ENCODE data around the gene TDRD9.
A peak's percentile ranks its signal among the peaks of the same experiment; 100 is the strongest.

The TDRD9 gene, protein sequence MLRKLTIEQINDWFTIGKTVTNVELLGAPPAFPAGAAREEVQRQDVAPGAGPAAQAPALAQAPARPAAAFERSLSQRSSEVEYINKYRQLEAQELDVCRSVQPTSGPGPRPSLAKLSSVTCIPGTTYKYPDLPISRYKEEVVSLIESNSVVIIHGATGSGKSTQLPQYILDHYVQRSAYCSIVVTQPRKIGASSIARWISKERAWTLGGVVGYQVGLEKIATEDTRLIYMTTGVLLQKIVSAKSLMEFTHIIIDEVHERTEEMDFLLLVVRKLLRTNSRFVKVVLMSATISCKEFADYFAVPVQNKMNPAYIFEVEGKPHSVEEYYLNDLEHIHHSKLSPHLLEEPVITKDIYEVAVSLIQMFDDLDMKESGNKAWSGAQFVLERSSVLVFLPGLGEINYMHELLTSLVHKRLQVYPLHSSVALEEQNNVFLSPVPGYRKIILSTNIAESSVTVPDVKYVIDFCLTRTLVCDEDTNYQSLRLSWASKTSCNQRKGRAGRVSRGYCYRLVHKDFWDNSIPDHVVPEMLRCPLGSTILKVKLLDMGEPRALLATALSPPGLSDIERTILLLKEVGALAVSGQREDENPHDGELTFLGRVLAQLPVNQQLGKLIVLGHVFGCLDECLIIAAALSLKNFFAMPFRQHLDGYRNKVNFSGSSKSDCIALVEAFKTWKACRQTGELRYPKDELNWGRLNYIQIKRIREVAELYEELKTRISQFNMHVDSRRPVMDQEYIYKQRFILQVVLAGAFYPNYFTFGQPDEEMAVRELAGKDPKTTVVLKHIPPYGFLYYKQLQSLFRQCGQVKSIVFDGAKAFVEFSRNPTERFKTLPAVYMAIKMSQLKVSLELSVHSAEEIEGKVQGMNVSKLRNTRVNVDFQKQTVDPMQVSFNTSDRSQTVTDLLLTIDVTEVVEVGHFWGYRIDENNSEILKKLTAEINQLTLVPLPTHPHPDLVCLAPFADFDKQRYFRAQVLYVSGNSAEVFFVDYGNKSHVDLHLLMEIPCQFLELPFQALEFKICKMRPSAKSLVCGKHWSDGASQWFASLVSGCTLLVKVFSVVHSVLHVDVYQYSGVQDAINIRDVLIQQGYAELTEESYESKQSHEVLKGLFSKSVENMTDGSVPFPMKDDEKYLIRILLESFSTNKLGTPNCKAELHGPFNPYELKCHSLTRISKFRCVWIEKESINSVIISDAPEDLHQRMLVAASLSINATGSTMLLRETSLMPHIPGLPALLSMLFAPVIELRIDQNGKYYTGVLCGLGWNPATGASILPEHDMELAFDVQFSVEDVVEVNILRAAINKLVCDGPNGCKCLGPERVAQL (N-terminal part only)

DNA sequence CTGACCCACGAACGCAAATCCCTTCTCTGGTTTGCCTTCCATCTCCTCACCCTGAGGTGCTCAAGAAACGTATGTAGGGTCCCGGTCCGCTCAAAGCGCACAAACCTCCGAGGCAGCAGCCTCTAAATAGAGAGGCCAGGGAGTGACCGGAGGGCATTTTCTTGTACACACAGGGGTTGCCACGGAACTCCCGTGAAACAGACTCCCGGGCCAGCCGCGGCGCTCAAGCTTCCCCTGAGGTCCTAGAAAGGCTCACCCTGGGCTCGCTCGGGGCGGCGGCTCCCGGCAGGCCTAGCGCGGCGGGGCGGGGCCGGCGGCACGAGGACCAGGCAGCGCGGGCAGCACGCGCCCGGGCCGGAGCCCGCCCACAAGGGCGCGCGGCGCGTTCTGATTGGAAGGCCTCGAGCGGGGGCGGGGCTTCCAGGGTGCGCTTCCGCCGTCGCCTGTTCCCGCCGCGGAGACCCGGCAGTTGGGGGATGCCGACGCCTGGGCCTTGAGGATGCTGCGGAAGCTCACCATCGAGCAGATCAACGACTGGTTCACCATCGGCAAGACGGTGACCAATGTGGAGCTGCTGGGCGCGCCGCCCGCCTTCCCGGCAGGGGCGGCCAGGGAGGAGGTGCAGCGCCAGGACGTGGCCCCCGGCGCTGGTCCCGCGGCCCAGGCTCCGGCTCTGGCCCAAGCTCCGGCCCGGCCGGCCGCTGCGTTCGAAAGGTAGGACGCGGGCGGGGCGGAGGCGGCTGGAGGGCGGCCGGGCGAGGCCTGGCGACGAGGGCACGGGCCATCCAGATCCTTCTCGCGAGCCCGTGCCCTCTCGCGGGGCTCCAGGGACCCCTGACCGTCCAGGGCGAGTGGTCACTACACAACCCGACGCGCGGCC is at the start of gene TDRD9:
TDRD9 (plus strand) TSS at position 446 of the 880 bp plus-strand sequence; CDS start at position 500, 54 bp downstream.
- no peak for DNase-seq (ENCODE audit: low read depth, low spot score)
- no peaks in the 10 kb centered on the region for H3K9me3 ChIP-seq (ENCODE audit: low read depth, low read length)
- TF ChIP-seq FOXP2 (optimal IDR thresholded peaks at IDR 0.05; ENCODE audit: control extremely low read depth, extremely low read length, insufficient read depth): no peak
- TF ChIP-seq EZH2 (IDR thresholded peaks at IDR 0.05): no peak
- TF ChIP-seq POLR2AphosphoS5 (IDR thresholded peaks at IDR 0.05; ENCODE audit: borderline replicate concordance, low read depth, low read length): no peak
- H3K27ac ChIP-seq: no peak within 1 kb of the TSS
- no peak within 1 kb of the TSS for H3K4me3 ChIP-seq
- no peaks in the 10 kb centered on the region for H3K36me3 ChIP-seq (ENCODE audit: insufficient read depth, low read length)
- H3K9ac ChIP-seq (ENCODE audit: insufficient read length): no peak within 1 kb of the TSS

DNA sequence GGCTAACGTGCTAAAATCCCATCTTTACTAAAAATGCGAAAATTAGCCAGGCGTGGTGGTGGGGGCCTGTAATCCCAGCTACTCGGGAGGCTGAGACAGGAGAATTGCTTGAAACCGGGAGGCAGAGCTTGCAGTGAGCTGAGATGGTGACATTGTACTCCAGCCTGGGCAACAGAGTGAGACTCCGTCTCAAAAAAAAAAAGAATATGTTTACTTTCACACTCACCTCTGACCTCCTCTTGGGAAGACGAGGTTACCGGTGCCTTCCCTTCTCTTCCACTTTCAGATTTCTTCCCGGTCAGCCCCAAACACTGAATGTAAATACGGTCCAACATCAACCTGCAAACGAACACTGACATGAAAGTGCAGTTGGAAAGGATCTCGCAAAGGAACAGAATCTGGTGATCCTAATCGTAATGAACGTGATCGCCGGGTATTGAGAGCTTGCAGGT is 49.1 kb upstream of the TDRD9 start:
- no peak for TF ChIP-seq EZH2 (IDR thresholded peaks at IDR 0.05)
- TF ChIP-seq POLR2AphosphoS5 (IDR thresholded peaks at IDR 0.05; ENCODE audit: borderline replicate concordance, low read depth, low read length): no peak
- TF ChIP-seq FOXP2 (optimal IDR thresholded peaks at IDR 0.05; ENCODE audit: control extremely low read depth, extremely low read length, insufficient read depth): no peak
- no peak overlapping the region for H3K27ac ChIP-seq

DNA sequence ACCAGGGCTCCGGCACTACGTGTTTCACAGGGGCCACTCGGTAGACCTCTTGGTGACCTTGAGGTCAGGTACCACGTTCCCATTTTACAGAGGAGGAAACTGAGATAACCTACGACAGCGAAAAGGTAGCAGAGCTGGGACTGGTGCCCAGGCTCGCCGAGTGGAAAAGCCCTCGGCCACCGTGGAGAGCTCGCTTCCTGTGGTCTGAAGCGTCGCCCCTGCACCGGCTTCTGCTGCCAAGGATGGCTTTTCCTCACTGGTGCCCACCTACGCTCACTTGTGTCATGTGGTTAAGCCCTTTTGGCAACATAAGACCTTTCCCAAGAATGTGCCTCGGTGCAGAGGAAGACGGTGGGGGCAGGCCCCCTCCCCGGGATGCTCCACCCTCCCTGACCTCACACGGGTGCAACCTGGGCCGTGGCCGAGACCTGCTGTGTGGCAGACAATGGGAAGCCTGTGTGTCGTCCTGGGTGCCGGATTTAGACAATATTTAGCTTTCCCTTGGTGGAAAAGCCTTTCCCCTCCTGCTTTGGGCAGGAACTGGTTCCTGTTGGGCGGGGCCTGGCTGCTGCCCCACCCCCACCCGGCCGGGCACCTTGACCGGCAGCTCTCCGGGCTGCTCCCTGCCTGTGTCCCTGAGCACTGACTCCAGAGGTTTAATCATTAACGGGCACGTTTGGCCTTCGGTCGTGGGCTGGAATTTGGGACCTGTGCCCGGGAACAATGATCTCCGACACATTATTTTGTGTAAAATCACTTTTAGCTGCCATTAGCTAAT is 48.5 kb upstream of the TDRD9 start:
- DNase-seq (ENCODE audit: low read depth, low spot score): no peak
- H3K9ac ChIP-seq (ENCODE audit: insufficient read length): peak overlapping the region; percentile 39
- no peaks in the 10 kb centered on the region for H3K9me3 ChIP-seq (ENCODE audit: low read depth, low read length)

More for the DNA sequence above, 49.1 kb upstream of the TDRD9 start:
- no peak overlapping the region for H3K4me3 ChIP-seq
- no peak for DNase-seq (ENCODE audit: low read depth, low spot score)
- no peaks in the 10 kb centered on the region for H3K9me3 ChIP-seq (ENCODE audit: low read depth, low read length)
- no peak overlapping the region for H3K9ac ChIP-seq (ENCODE audit: insufficient read length)
- no peaks in the 10 kb centered on the region for H3K36me3 ChIP-seq (ENCODE audit: insufficient read depth, low read length)

DNA sequence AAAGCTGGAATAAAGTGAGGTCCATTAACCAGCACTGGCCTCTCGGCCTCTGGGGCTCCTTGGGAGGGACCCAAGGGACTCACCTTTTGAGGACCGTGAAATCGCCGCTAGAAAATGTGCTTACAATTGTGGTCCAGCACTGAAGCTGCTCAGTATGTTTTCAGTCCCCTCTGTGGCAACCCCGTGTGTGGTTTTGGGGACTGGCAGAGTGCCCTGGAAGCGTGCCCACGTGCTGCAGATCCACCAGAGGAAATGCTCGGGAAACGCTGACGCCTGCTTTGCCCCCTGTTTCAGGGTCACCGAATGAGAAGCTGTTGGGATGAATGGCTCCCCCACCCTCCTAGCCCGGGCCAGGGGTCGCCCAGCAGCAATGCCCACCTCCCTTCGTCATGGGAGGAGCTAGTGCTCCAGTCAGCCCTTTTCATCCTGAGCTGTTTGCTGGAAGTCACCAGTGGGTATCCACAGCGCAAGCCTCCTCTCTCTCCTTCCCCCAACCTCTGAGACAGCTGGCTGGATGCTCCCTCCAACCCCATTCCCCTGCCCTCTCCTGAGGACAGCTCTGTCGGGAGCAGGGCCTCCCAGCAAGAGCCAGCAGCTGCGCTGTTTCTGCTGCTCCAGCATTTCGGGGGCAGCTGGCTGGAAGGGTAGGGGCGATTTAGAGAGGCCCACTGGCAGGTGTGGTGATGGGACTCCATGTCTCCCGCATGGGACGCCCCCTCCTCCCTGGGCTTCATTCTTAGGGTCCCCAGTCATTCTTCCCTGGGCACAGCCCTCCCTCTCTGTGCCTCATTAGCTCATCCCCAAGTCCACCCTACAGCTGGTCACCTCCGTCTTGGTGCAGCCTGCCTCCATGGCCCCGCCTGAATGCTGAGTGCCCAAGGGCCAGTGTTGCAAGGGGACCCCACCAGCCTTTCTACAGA is 47.6 kb upstream of the TDRD9 start:
- Histone ChIP-seq H3K9ac (ENCODE audit: insufficient read length) (peak overlapping the region; percentile 39), H3K4me3 (peak overlapping the region; percentile 47), H3K27ac (peak overlapping the region; percentile 53; the same call in 1 of the 2 replicates), H3K36me3 (ENCODE audit: insufficient read depth, low read length) (no peaks in the 10 kb centered on the region), H3K9me3 (ENCODE audit: low read depth, low read length) (no peaks in the 10 kb centered on the region)
- DNase-seq (ENCODE audit: low read depth, low spot score): no peak
- TF ChIP-seq POLR2AphosphoS5 (IDR thresholded peaks at IDR 0.05; ENCODE audit: borderline replicate concordance, low read depth, low read length) (no peak), EZH2 (IDR thresholded peaks at IDR 0.05) (no peak), FOXP2 (optimal IDR thresholded peaks at IDR 0.05; ENCODE audit: control extremely low read depth, extremely low read length, insufficient read depth) (no peak)

More for the DNA sequence above, 48.5 kb upstream of the TDRD9 start:
- H3K4me3 ChIP-seq: peak overlapping the region; percentile 47
- no peak for TF ChIP-seq EZH2 (IDR thresholded peaks at IDR 0.05)
- no peak for TF ChIP-seq POLR2AphosphoS5 (IDR thresholded peaks at IDR 0.05; ENCODE audit: borderline replicate concordance, low read depth, low read length)
- TF ChIP-seq FOXP2 (optimal IDR thresholded peaks at IDR 0.05; ENCODE audit: control extremely low read depth, extremely low read length, insufficient read depth): no peak
- H3K27ac ChIP-seq: peak overlapping the region; percentile 53; the same call in 1 of the 2 replicates
- H3K36me3 ChIP-seq (ENCODE audit: insufficient read depth, low read length): no peaks in the 10 kb centered on the region

DNA sequence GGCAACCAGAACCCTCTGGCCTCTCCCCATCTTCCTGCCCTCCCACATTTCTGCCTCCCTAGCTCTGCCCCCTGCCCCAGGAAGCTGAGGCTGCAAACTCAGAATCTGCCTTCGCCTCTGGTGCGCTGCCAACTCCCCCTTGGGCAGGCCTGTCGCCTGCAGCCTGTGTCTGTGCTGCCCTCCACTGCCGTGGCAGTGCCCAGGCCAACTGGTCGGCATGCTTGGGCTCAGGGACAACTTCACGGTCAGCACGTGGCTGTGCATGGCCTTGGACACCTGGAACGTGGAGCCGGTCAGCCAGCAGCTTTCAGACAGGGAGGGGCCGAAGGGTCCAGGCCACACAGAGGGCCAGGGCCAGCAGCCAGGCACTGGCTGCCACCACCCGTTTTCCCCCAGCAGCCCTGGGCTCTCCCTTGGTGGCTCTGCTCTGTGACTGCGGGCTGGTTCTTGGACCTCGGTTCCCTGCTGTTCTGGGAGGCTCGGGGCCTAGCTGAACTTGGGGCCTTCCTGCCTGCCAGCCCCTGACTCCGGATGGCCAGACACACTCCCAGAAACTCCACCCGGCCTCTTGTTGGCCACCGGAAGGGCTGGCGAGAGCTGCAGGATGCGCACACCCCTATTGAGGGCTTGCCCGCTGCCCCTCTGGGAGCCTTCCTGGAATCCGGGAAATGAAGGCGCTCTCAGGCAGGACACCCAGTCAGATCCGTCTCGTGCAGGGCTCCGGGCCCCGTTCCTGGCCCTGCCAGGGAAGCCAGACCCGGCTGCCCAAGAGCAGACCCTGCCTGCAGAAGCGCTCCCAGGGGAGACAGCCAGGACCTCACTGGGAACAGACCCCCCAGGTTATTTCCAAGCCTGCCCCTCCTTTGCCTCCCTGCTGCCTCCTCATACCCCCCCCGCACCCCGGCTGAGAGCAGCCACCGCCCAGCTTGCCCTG is 46.7 kb upstream of the TDRD9 start:
- no peaks in the 10 kb centered on the region for H3K9me3 ChIP-seq (ENCODE audit: low read depth, low read length)
- H3K27ac ChIP-seq: peak overlapping the region; percentile 10; the same call in 1 of the 2 replicates
- H3K4me3 ChIP-seq: no peak overlapping the region
- no peak for DNase-seq (ENCODE audit: low read depth, low spot score)
- no peaks in the 10 kb centered on the region for H3K36me3 ChIP-seq (ENCODE audit: insufficient read depth, low read length)
- no peak overlapping the region for H3K9ac ChIP-seq (ENCODE audit: insufficient read length)
- no peak for TF ChIP-seq EZH2 (IDR thresholded peaks at IDR 0.05)
- no peak for TF ChIP-seq FOXP2 (optimal IDR thresholded peaks at IDR 0.05; ENCODE audit: control extremely low read depth, extremely low read length, insufficient read depth)
